SU-DHL-6 (cell line): ENCODE results near the gene SNX15.
A peak's percentile ranks its signal among the peaks of the same experiment; 100 is the strongest.

Source experiments
- H2AFZ ChIP-seq: fragments of 200-600 bp; sonication (generic); 2 replicates; pipeline ENCODE4 v1.6.1; 2014; ENCODE audit warnings: low read depth, mild to moderate bottlenecking, moderate library complexity, mixed read lengths, antibody characterized with exemption, low read length; ENCODE audit not compliant: severe bottlenecking
- H3F3A ChIP-seq: fragments of 200-600 bp; shearing (Covaris generic); 2 replicates; pipeline ENCODE4 v1.6.0; 2016; ENCODE audit warnings: antibody characterized with exemption, mild to moderate bottlenecking; ENCODE audit not compliant: insufficient read depth
- H3K27ac ChIP-seq: fragments of 200-600 bp; sonication (generic); 2 replicates; pipeline ENCODE4 v1.5.1; 2016; ENCODE audit warnings: low read depth, mild to moderate bottlenecking, low read length, moderate library complexity, mixed read lengths
- H3K27me3 ChIP-seq: fragments of 200-600 bp; sonication (generic), shearing (Covaris generic); 2 replicates; pipeline ENCODE4 v1.6.0; 2014; ENCODE audit warnings: mild to moderate bottlenecking, low read length
- H3K36me3 ChIP-seq: fragments of 200-600 bp; sonication (generic); 2 replicates; pipeline ENCODE4 v1.6.1; 2014; ENCODE audit warnings: mild to moderate bottlenecking, low read length, mixed read lengths
- H3K4me2 ChIP-seq: fragments of 300-600, 200-600 bp; shearing (Covaris generic), sonication (generic); 2 replicates; pipeline ENCODE4 v1.6.0; 2014; ENCODE audit warnings: low read length, low read depth, mild to moderate bottlenecking; ENCODE audit not compliant: poor library complexity, severe bottlenecking
- H3K4me3 ChIP-seq: fragments of 200-600 bp; sonication (generic); 2 replicates; pipeline ENCODE4 v1.5.1; 2014; ENCODE audit warnings: antibody characterized with exemption, low read length, mild to moderate bottlenecking, mixed read lengths; ENCODE audit not compliant: insufficient read depth, poor library complexity, severe bottlenecking
- H3K79me2 ChIP-seq: fragments of 200-600 bp; sonication (generic); 2 replicates; pipeline ENCODE4 v1.6.1; 2014; ENCODE audit warnings: mild to moderate bottlenecking, low read length, moderate library complexity; ENCODE audit not compliant: insufficient read depth
- H3K9ac ChIP-seq: fragments of 200-600 bp; sonication (generic); 2 replicates; pipeline ENCODE4 v1.7.0; 2014; ENCODE audit warnings: mild to moderate bottlenecking, low read length
- H3K9me2 ChIP-seq: fragments of 200-600 bp; sonication (generic); replicated peaks from 2 replicates; pipeline ENCODE4 v1.6.1; 2014; ENCODE audit warnings: low read length; ENCODE audit not compliant: insufficient read depth
- H3K9me3 ChIP-seq: fragments of 200-600 bp; sonication (generic); 2 replicates; pipeline ENCODE4 v1.6.1; 2014; ENCODE audit warnings: low read length, mixed read lengths; ENCODE audit not compliant: insufficient read depth
- H4K20me1 ChIP-seq: fragments of 200-600 bp; sonication (generic); 2 replicates; pipeline ENCODE4 v1.6.1; 2014; ENCODE audit warnings: low read depth, mild to moderate bottlenecking, antibody characterized with exemption, low read length, moderate library complexity, mixed read lengths
- EZH2phosphoT487 ChIP-seq: fragments of 200-600 bp; sonication (generic), shearing (Covaris generic); conservative IDR thresholded peaks from 2 replicates; pipeline ENCODE4 v1.6.1; 2018; ENCODE audit warnings: mild to moderate bottlenecking, antibody characterized with exemption, low read length, moderate library complexity, mixed read lengths
- TF ChIP-seq, protein P1 (sequence below): fragments of 200-600 bp; sonication (generic); IDR thresholded peaks from one replicate; pipeline ENCODE4 v1.5.1; 2017; ENCODE audit warnings: antibody characterized with exemption, mild to moderate bottlenecking, low read length, moderate library complexity; ENCODE audit not compliant: insufficient read depth, poor library complexity, severe bottlenecking

The SNX15 gene

DNA sequence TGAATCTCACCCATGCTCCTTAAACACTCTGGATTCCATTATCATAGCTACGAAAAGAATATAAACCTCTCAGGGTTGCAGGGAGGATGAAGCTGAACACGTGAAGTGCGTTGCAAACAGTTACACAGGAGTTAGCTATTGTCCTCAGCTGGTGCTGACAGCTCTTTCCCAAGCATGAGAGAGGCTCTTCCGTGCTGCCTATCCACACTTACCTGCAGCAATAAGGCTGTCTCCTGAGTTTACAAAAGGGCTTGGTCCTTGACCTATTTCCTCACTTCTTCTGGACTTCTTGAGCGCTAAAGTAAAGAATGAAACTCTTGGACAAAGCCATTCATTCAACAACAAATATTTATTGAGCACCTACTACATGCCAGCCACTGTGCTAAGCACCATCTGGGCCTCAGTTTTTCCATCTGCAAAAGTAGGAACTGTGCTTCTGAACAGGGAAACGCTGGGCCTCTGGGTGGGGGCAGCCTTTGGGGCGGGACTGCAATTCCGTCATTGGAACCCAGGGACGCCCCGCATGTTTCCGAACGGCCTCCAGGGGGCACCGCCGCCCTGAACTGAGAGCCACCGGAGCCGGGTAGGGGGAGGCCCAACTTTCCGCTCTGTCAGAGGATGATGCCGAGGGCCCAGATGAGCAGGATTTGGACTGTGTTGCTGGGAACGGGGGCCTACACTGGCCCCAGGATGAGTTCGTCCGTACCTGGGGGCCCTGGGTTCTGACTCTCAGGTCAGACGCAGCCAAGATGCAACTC lies 13.9 kb upstream of the SNX15 start:
- H4K20me1 ChIP-seq, result no peaks in the 10 kb centered on the region
- H3K4me2 ChIP-seq, result peak overlapping the region; percentile 82
- H3K9ac ChIP-seq, result peak overlapping the region; percentile 74
- H2AFZ ChIP-seq, result peak overlapping the region; percentile 85
- TF ChIP-seq, protein P1, sequence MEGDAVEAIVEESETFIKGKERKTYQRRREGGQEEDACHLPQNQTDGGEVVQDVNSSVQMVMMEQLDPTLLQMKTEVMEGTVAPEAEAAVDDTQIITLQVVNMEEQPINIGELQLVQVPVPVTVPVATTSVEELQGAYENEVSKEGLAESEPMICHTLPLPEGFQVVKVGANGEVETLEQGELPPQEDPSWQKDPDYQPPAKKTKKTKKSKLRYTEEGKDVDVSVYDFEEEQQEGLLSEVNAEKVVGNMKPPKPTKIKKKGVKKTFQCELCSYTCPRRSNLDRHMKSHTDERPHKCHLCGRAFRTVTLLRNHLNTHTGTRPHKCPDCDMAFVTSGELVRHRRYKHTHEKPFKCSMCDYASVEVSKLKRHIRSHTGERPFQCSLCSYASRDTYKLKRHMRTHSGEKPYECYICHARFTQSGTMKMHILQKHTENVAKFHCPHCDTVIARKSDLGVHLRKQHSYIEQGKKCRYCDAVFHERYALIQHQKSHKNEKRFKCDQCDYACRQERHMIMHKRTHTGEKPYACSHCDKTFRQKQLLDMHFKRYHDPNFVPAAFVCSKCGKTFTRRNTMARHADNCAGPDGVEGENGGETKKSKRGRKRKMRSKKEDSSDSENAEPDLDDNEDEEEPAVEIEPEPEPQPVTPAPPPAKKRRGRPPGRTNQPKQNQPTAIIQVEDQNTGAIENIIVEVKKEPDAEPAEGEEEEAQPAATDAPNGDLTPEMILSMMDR, result peak; percentile 66
- no peak for TF ChIP-seq EZH2phosphoT487
- H3K27me3 ChIP-seq, result no peaks in the 10 kb centered on the region
- no peaks in the 10 kb centered on the region for H3K9me2 ChIP-seq
- no peaks in the 10 kb centered on the region for H3K9me3 ChIP-seq
- H3K4me3 ChIP-seq, result peak overlapping the region; percentile 96
- H3K36me3 ChIP-seq, result no peaks in the 10 kb centered on the region
- peak overlapping the region; percentile 88 for H3K27ac ChIP-seq
- peaks cover 24% of the 10 kb centered on the region for H3K79me2 ChIP-seq
- 0 out of 2 replicates have a peak, but pooled peaks cover 4% of the 10 kb centered on the region for H3F3A ChIP-seq

DNA sequence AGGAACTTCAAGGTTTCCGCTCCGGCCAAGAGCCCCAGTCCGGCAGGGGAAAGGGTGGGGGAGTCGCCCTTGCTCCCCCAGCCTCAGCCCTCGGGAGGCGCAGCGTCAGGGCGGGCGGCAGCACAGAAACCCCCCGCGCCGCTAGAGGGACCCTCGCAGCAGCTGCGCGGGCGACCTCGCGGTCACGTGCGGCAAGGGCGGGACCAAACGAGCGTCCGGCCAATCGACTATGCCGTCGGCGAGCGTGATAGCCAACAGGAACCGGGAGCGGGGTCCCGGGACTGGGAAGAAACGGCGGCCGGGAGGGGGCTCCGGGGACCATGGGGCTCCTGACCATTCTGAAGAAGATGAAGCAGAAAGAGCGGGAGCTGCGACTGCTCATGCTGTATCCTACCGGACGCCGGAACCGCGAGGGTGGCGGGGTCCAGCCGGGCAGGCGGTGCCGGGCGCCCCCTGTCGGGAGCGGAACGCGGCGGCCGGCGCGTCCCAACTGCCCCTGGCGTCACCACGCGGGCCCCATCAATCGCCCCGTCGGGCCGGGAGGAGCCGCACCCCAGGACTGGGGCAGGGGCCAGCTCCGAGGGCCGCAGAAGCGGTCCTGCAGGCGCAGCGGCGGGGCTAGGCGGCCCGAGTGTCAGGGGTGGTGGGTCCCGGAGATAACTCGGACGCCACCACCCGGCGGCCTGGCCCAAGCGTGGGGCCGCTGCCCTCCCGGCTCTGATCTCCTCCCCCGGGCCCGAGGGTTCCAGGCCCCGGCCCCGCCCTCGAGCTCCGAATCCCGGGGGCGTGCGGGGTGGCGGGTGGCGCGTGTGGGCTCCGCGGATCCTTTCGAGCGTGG lies 13.1 kb upstream of the SNX15 start, which contains the start of gene ARL2:
TSS of gene ARL2 (plus strand) at position 273 of the 838 bp plus-strand sequence. CDS start at position 321, 48 bp downstream.
- Histone ChIP-seq H3K79me2 (peaks cover 24% of the 10 kb centered on the region), H4K20me1 (no peaks in the 10 kb centered on the region), H3K9me2 (no peaks in the 10 kb centered on the region), H3K27ac (peak within 1 kb of the TSS; percentile 88), H3K9ac (peak within 1 kb of the TSS; percentile 74), H3F3A (0 out of 2 replicates have a peak, but pooled peaks cover 4% of the 10 kb centered on the region), H3K27me3 (no peaks in the 10 kb centered on the region), H3K4me2 (peak within 1 kb of the TSS; percentile 82), H3K9me3 (no peaks in the 10 kb centered on the region), H3K36me3 (no peaks in the 10 kb centered on the region), H2AFZ (peak within 1 kb of the TSS; percentile 85), H3K4me3 (peak within 1 kb of the TSS; percentile 96)
- no peak for TF ChIP-seq EZH2phosphoT487
- TF ChIP-seq, protein P1, result peak; percentile 65

DNA sequence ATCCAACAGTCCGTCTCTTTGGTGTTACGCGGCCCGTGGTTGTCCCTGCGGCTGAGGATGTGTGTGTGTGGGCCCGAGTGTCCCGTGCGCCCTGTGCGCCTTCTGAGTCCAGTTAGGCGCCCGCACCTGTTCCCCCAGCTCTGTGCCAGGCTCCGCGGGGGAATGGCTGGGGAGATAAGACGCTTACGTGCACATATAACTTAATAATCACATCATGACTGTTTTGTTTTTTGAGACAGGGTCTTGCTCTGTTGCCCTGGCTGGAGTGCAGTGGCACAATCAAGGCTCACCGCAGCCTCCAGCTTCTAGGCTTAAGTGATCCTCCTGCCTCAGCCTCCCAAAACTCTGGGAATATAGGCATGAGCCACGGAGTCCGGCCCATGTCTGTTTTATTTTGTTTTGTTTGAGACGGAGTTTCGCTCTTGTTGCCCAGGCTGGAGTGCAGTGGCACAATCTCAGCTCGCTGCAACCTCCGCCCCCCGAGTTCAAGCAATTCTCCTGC lies 12.5 kb upstream of the SNX15 start:
- Histone ChIP-seq H3K9me3 (no peaks in the 10 kb centered on the region), H3K79me2 (peaks cover 24% of the 10 kb centered on the region), H3K9ac (peak overlapping the region; percentile 74), H3K4me3 (peak overlapping the region; percentile 96), H3K9me2 (no peaks in the 10 kb centered on the region), H3K4me2 (peak overlapping the region; percentile 82), H3F3A (0 out of 2 replicates have a peak, but pooled peaks cover 4% of the 10 kb centered on the region), H2AFZ (peak overlapping the region; percentile 85), H3K27ac (peak overlapping the region; percentile 88), H3K27me3 (no peaks in the 10 kb centered on the region), H4K20me1 (no peaks in the 10 kb centered on the region), H3K36me3 (no peaks in the 10 kb centered on the region)
- TF ChIP-seq EZH2phosphoT487, result no peak
- TF ChIP-seq, protein P1, result no peak
